Keratinocyte (primary cell): ENCODE results near the gene POMT2.

Experiments used
- EZH2 ChIP-seq: IDR thresholded peaks from one replicate; pipeline ENCODE4 v1.6.1; 2012; ENCODE audit warnings: inconsistent platforms, mild to moderate bottlenecking, low read length, moderate library complexity
- TF ChIP-seq, protein P1 (sequence below), 3 experiments: IDR thresholded peaks in 1 of 3; conservative IDR thresholded peaks in 1 of 3; optimal IDR thresholded peaks in 1 of 3; 2 replicates in 2 of 3; 3 replicates in 1 of 3; pipeline versions ENCODE3 to v1.5.1; 2011; ENCODE audit warnings: low read length in 3 of 3, mild to moderate bottlenecking in 3 of 3, moderate library complexity in 2 of 3, control low read depth in 1 of 3, inconsistent platforms in 1 of 3; ENCODE audit not compliant: insufficient read depth in 2 of 3; ENCODE audit errors: extremely low read depth in 1 of 3

DNA sequence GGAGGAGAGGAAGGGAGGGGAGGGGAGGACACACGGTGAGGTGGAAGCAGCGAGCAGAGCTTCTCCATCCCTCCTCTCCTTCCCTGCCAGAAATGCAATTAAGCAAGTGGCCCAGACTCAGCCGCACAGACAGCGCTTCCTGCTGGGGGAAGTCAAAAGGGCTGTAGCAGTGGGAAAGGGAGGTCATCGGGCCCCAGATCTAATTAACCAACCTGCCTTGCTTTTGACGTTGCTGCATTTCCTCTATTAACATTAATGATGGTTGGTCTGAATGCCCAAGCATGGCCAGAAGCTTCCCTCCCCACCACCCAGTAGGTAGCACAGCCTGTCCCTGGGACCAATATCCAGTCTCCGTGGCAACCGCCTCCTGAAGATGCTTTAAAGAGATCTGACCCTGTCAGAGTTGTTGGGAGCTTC is 45.1 kb downstream of the POMT2 start:
- TF ChIP-seq EZH2: no peak
- TF ChIP-seq, protein P1, sequence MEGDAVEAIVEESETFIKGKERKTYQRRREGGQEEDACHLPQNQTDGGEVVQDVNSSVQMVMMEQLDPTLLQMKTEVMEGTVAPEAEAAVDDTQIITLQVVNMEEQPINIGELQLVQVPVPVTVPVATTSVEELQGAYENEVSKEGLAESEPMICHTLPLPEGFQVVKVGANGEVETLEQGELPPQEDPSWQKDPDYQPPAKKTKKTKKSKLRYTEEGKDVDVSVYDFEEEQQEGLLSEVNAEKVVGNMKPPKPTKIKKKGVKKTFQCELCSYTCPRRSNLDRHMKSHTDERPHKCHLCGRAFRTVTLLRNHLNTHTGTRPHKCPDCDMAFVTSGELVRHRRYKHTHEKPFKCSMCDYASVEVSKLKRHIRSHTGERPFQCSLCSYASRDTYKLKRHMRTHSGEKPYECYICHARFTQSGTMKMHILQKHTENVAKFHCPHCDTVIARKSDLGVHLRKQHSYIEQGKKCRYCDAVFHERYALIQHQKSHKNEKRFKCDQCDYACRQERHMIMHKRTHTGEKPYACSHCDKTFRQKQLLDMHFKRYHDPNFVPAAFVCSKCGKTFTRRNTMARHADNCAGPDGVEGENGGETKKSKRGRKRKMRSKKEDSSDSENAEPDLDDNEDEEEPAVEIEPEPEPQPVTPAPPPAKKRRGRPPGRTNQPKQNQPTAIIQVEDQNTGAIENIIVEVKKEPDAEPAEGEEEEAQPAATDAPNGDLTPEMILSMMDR (optimal IDR thresholded peaks at IDR 0.05 in 1 of 3, IDR thresholded peaks at IDR 0.05 in 1 of 3, conservative IDR thresholded peaks at IDR 0.05 in 1 of 3; ENCODE audit: extremely low read depth in 1 of 3, insufficient read depth in 2 of 3, low read length in 3 of 3): no peak
